ENCODE results near the gene ITGAD. TPM values are rescaled to one million over a fixed set of nuclear protein-coding genes. Genes with fewer than 3 reads are reported as not detected.
A peak's percentile ranks its signal among the peaks of the same experiment; 100 is the strongest.

The ITGAD gene
- total RNA-seq, 2 donors from 2014 or later: not detected

DNA sequence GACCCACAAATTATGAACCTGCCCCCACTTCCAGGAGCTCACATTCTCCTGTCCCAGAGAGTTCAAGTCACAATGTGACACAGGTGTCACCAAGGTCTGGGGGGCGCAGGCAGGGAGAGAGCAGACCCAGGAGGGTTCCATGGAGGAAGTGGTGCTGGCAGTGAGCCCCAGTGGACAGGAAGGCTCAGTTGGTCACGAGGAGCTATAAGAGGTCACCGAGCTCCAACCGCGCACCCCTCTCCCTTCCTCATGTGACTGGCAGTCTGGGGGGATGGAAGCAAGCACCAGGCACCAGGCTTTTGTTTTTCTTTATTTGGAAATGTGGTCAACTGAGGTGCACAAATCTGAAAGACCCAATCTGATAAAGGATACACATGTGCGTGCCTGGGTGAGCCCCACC lies 2.5 kb downstream of the ITGAD start:
- DNase-seq: peak in 2 of 4 donors; percentile 10 to 53
- H3K4me3 ChIP-seq: no peak overlapping the region
- intact Hi-C loops (cut with DNase I): no loop called here

GRCh38 chr16:31397096-31397660 lies 4.0 kb downstream of the ITGAD start:
- ATAC-seq (no peak), DNase-seq (peak in 1 of 4 donors; percentile 12)
- Histone ChIP-seq H3K9me3 (no peaks in the 10 kb centered on the region), H3K4me1 (no peaks in the 10 kb centered on the region), H3K27me3 (no peaks in the 10 kb centered on the region), H3K4me3 (no peak overlapping the region), H3K27ac (no peak overlapping the region), H3K36me3 (replicated peaks in 1 of 2; ENCODE audit: insufficient read depth in 1 of 2, low read depth in 2 of 2) (no peaks in the 10 kb centered on the region)
- 74 to 88% methylated on average over 4 to 18 of the region's 18 CpGs for WGBS, 2 donors
- intact Hi-C loops (cut with DNase I): no loop called here
- TF ChIP-seq POLR2A (IDR thresholded peaks at IDR 0.05): no peak
- TF ChIP-seq, protein P1, sequence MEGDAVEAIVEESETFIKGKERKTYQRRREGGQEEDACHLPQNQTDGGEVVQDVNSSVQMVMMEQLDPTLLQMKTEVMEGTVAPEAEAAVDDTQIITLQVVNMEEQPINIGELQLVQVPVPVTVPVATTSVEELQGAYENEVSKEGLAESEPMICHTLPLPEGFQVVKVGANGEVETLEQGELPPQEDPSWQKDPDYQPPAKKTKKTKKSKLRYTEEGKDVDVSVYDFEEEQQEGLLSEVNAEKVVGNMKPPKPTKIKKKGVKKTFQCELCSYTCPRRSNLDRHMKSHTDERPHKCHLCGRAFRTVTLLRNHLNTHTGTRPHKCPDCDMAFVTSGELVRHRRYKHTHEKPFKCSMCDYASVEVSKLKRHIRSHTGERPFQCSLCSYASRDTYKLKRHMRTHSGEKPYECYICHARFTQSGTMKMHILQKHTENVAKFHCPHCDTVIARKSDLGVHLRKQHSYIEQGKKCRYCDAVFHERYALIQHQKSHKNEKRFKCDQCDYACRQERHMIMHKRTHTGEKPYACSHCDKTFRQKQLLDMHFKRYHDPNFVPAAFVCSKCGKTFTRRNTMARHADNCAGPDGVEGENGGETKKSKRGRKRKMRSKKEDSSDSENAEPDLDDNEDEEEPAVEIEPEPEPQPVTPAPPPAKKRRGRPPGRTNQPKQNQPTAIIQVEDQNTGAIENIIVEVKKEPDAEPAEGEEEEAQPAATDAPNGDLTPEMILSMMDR (IDR thresholded peaks at IDR 0.05): no peak

More for the DNA sequence above, 2.5 kb downstream of the ITGAD start:
- no peak for TF ChIP-seq POLR2A (IDR thresholded peaks at IDR 0.05)
- TF ChIP-seq, protein P1 (IDR thresholded peaks at IDR 0.05): no peak
- no peak for ATAC-seq
- Histone ChIP-seq H3K27me3 (no peaks in the 10 kb centered on the region), H3K27ac (no peak overlapping the region), H3K9me3 (no peaks in the 10 kb centered on the region), H3K36me3 (replicated peaks in 1 of 2; ENCODE audit: insufficient read depth in 1 of 2, low read depth in 2 of 2) (no peaks in the 10 kb centered on the region), H3K4me1 (no peaks in the 10 kb centered on the region)
- 39 to 59% methylated on average over 4 to 6 of the region's 6 CpGs for WGBS, 2 donors

DNA sequence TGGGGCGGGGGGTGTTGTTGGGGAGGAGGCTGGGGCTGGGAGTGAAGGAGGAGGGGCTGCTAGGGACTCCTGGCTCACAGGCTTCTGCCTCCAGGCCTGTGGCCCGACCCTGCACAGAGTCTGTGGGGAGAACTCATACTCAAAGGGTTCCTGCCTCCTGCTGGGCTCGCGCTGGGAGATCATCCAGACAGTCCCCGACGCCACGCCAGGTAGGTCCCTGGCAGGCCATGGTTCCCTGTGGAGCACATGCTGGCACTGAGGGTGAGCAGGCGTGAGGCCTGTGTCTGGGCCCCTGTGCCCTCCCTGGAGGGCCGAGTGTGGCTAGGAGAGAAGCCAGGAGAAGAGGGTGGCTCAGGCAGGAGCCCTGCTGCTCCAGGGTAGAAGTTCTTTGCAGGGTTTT lies 4.6 kb downstream of the ITGAD start:
- 70% methylated on average over 9 of the region's 9 CpGs; no CpG with 5 or more reads in 1 of the 2 donors for WGBS, 2 donors
- no peak for ATAC-seq
- TF ChIP-seq POLR2A (IDR thresholded peaks at IDR 0.05): no peak
- TF ChIP-seq, protein P1 (IDR thresholded peaks at IDR 0.05): no peak
- intact Hi-C loops (cut with DNase I): no loop called here
- no peak overlapping the region for H3K27ac ChIP-seq
- DNase-seq: no peak
- no peaks in the 10 kb centered on the region for H3K9me3 ChIP-seq
- no peaks in the 10 kb centered on the region for H3K27me3 ChIP-seq
- no peaks in the 10 kb centered on the region for H3K36me3 ChIP-seq (replicated peaks in 1 of 2; ENCODE audit: insufficient read depth in 1 of 2, low read depth in 2 of 2)
- H3K4me1 ChIP-seq: no peaks in the 10 kb centered on the region
- H3K4me3 ChIP-seq: no peak overlapping the region

GRCh38 chr16:31400191-31400590 lies 7.1 kb downstream of the ITGAD start:
- Histone ChIP-seq H3K4me1 (no peaks in the 10 kb centered on the region), H3K27ac (no peak overlapping the region), H3K4me3 (no peak overlapping the region), H3K9me3 (no peaks in the 10 kb centered on the region), H3K36me3 (replicated peaks in 1 of 2; ENCODE audit: insufficient read depth in 1 of 2, low read depth in 2 of 2) (no peaks in the 10 kb centered on the region), H3K27me3 (no peaks in the 10 kb centered on the region)
- no peak for DNase-seq
- ATAC-seq: no peak
- intact Hi-C loops (cut with DNase I): no loop called here
- TF ChIP-seq, protein P1 (IDR thresholded peaks at IDR 0.05): no peak
- no peak for TF ChIP-seq POLR2A (IDR thresholded peaks at IDR 0.05)
- WGBS, 2 donors: 61 to 78% methylated on average over 2 of the region's 2 CpGs

- H3K36me3 ChIP-seq (replicated peaks in 1 of 2; ENCODE audit: insufficient read depth in 1 of 2, low read depth in 2 of 2): no peaks in the 10 kb centered on the region
- no peak for ATAC-seq
- no peak for DNase-seq
- H3K4me3 ChIP-seq: no peak overlapping the region
- no peaks in the 10 kb centered on the region for H3K4me1 ChIP-seq
- H3K27ac ChIP-seq: no peak overlapping the region
- no peaks in the 10 kb centered on the region for H3K9me3 ChIP-seq
- WGBS, 2 donors: 67 to 92% methylated on average over 6 to 11 of the region's 11 CpGs
- TF ChIP-seq, protein P1 (IDR thresholded peaks at IDR 0.05): no peak
- H3K27me3 ChIP-seq: no peaks in the 10 kb centered on the region
- intact Hi-C loops (cut with DNase I): no loop called here
Observed at GRCh38 chr16:31401436-31401835, 8.3 kb downstream of the ITGAD start.

All from body of pancreas (tissue), 4 donors.